GM13977 (cell line): Measurements from ENCODE around the gene CASP9.
"Not testable (repeated sequence)": the region's sequence is repeated elsewhere in the genome, so short reads cannot be mapped to it uniquely, and the experiment has no call there.

Experiments
- DNase-seq: peaks from one replicate; pipeline ENCODE4 v3.0.0; 2012; ENCODE audit warnings: low spot score
- in situ Hi-C: fragments of 300-500 bp; cut with MboI; formaldehyde crosslinking; loops from one replicate; pipeline ENCODE4 v1.12.0; 2022; ENCODE audit warnings: low sequenced_read_pairs, low pct_unique_long_range_greater_than_20kb, mixed read lengths, inconsistent platforms; ENCODE audit not compliant: unreplicated experiment
- TF ChIP-seq, protein P1 (sequence below): IDR thresholded peaks from 2 replicates; pipeline ENCODE4 v1.5.1; 2012; ENCODE audit warnings: mild to moderate bottlenecking, control low read depth; ENCODE audit not compliant: insufficient read depth; ENCODE audit errors: extremely low read depth, missing control alignments

The CASP9 gene

DNA sequence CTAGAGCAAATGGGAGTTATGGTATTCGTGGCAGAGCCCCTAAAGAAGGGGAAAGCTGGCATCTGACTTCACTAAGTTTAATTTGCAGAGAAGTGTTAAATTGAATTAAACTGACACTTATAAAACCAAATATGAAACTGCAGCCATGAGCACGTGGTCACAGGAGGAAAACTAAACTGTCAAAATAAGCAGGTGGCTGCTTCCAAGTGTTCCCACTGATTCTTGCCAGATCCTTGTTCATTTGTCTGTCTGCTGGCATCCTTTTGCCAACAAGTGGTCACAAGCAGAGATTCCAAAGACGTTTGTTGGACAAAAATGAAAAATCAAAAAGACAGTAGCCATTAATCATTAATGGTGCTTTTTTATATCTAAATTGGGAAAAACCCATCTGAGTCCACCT lies 54.7 kb downstream of the CASP9 start:
- in situ Hi-C loops = no loop called here
- DNase-seq = no peak

DNA sequence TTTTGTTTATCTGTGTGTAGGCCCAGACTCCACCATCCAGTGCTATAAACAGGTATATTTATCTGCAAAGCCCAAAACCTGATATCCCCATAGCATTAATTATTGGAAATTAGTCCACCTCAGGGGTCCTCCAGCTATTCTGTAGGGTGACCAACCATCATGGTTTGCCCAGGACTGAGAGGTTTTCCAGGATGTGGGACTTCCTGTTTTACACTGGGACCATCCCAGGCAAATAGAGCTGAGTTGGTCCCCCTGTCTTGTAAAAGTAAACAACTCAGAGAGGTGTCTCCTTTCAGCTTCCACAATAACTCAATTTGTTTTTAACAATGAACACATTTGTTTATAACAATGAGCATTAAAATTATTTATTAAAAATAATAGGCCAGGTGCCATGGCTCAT lies 55.9 kb downstream of the CASP9 start:
- DNase-seq = no peak
- in situ Hi-C loops = no loop called here
- TF ChIP-seq, protein P1, sequence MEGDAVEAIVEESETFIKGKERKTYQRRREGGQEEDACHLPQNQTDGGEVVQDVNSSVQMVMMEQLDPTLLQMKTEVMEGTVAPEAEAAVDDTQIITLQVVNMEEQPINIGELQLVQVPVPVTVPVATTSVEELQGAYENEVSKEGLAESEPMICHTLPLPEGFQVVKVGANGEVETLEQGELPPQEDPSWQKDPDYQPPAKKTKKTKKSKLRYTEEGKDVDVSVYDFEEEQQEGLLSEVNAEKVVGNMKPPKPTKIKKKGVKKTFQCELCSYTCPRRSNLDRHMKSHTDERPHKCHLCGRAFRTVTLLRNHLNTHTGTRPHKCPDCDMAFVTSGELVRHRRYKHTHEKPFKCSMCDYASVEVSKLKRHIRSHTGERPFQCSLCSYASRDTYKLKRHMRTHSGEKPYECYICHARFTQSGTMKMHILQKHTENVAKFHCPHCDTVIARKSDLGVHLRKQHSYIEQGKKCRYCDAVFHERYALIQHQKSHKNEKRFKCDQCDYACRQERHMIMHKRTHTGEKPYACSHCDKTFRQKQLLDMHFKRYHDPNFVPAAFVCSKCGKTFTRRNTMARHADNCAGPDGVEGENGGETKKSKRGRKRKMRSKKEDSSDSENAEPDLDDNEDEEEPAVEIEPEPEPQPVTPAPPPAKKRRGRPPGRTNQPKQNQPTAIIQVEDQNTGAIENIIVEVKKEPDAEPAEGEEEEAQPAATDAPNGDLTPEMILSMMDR = no peak

More for the DNA sequence above, 54.7 kb downstream of the CASP9 start:
- TF ChIP-seq, protein P1 = no peak

DNA sequence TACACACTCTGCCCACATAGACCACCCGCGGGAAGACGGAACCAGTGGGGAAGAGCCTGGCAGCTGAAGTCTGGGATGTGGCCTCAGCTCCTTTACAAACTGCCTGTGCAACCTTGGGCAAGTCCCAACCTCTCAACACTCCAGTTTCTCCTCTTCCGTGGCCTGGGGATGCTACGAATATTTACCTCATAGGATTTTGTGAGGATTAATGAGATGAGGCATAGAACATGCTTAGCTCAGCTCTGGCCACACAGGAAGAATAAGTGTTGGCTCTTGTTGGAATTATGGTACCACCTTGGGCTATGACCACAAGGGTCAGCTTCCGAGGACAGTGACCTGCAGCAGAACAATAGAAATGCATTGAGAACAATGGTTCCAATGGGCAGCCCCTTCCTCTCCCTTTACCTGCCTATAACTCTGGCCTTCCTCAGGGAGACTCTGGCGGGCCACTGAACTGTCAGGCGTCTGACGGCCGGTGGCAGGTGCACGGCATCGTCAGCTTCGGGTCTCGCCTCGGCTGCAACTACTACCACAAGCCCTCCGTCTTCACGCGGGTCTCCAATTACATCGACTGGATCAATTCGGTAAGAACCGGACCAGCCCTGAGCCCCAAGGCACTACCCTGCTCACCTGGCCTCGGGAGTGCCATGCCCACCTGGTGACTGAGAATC lies 56.9 kb downstream of the CASP9 start:
- in situ Hi-C loops, DNase-seq: not testable (repeated sequence)

DNA sequence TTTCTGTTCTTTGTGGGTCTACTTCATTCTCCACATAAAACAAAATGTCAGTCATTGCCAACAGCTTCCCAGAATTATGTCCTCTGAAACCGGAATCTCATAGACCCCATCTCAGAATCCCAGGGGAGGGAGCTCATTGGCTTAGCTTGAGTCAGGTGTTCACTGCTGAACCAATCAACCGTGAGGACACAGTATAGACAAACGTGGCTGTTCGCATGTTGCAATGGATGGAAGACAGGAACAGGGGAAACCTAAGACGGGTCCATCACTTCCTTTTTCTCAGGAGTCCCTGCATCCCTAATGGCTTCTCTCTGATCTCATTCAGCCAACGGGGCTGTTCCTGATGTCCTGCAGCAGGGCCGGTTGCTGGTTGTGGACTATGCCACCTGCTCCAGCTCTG lies 58.3 kb downstream of the CASP9 start:
- TF ChIP-seq, protein P1 = no peak
- in situ Hi-C loops = no loop called here
- no peak for DNase-seq

DNA sequence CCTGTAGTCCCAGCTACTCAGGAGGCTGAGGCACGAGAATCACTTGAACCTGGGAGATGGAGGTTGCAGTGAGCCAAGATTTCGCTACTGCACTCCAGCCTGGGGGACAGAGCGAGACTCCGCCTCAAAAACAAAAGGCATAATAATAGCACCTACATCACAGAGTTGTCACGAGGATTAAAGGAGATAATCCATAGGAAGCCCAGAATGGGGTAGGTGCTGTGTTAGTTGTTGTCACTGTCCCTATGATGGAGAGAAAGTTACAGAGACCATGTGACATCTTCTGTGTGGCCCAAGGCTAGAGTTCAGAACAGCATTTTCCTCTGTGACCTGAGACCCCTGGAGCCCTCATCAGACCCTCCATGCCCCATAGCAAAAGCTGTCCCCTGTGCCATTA lies 60.1 kb downstream of the CASP9 start:
- in situ Hi-C loops, DNase-seq: not testable (repeated sequence)

DNA sequence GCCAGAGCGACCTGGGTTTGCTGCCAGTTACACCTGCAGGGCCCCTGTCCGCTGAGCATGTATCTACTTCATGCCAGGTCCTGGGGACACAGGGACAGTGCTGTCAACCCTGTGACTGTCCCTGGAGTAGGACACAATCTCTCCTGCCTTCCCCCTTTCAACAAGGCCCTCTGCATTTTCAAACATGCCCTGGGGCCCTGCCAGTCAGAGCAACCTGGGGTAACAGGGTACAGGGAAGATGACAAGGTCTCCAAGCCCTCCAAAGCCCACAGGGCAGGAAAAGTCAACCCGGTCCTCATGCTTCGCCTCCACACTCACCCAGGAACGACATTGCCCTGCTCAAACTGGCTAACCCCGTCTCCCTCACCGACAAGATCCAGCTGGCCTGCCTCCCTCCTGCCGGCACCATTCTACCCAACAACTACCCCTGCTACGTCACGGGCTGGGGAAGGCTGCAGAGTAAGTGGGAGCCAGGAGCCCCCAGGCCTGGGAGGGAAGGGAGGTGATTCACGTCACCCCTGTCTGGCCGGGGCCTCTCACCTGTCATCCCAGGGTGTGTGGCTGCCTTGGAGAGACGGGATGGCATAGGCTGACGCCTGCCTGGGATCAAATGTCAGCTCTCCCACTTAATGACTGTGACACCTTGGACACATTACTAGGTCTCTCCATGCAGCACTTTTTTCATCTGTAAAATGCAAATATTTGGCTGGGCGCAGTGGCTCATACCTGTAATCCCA lies 60.8 kb downstream of the CASP9 start:
- in situ Hi-C loops, DNase-seq: not testable (repeated sequence)

DNA sequence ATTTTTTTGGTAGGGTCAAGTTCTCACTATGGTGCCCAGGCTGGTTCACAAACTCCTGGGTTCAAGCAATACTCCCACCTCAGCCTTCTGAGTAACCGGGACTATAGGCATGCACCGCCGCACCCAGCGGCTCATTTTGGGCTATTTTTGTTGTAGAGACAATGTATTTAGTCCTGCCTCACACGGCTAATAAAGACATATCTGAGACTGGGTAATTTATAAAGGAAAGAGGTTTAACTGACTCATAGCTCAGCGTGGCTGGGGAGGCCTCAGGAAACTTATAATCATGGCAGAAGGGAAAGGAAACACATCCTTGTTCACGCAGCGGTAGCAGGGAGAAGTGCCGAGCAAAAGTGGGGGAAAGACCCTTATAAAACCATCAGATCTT lies 63.3 kb downstream of the CASP9 start:
- TF ChIP-seq, protein P1 = no peak
- DNase-seq = no peak
- in situ Hi-C loops = no loop called here

DNA sequence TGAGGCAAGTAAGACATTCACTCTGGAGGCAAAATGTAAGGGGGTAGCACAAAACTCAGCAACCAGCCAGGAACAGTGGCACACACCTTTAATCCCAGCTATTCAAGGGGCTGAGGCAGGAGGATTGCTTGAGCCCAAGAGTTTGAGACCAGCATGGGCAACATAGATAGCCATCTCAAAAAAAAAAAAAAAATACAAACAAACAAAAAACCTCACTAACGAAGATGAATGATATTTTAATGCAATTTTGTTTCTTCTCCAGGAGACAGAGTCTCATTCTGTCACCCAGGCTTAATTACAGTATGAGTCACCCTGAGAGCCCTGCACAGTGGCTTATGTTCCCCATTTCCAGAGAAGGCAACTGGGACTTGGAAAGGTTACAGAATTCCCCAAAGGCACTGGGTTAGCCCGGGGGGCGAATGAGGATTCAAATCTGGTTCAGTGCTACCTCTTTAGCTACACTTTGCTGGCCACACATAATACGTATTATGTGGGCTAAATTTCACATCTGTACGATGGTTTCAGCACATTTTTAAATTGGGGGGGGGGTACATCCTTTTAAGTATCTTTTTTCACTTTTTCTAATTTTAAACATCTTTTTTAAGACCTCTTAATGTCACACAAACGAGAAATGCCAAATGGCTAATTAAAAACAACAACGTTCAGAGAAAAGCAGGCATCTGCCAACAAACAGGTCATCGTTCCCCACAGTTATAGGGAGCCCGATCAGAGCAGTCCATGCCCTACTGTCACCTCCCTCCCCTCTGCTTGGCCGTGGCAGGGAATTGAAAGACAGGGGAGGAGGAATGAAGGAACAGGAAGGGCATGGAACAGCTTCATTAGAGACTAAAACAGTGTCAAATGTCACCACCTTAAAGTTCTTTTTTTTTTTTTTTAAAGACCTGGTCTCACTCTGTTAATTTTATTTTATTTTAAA lies 64.0 kb downstream of the CASP9 start:
- no peak for DNase-seq
- in situ Hi-C loops = no loop called here
- TF ChIP-seq, protein P1 = no peak

DNA sequence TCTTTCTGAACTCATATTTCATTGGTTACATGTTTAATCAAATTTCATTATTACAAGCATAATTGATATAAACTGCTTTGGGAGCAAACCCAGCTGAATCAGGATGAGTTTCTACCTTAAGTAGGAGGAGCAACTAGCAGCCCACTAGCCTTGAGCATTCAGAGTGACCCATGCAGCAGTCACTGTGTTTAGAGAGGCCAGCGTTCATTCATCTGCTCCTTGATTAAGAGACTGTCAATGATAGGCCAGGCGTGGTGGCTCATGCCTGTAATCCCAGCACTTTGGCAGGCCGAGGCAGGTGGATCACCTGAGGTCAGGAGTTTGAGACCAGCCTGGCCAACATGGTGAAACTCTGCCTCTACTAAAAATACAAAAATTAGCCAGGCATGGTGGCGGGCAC lies 65.6 kb downstream of the CASP9 start:
- DNase-seq, in situ Hi-C loops: not testable (repeated sequence)
